SK-N-SH (cell line): ENCODE measurements around the gene KSR2. TPM values are rescaled to one million over a fixed set of nuclear protein-coding genes. Genes with fewer than 3 reads are reported as not detected.

Source experiments
- CTCF ChIA-PET: fragments of 300-600, 350-600 bp; formaldehyde crosslinking; extraction: SDS; loops from one replicate; lab custom pipeline; 2021; lab: Yijun Ruan, JAX
- POLR2A ChIA-PET: fragments of 350-600 bp; sonication (Branson Sonifier 250); formaldehyde crosslinking; extraction: SDS; loops from one replicate; lab custom pipeline; 2020; ENCODE audit warnings: antibody characterized with exemption, inconsistent platforms; lab: Yijun Ruan, JAX
- DNase-seq: peaks from one replicate; pipeline ENCODE4 v3.0.0; 2012
- H2AFZ ChIP-seq: fragments of 200-600 bp; sonication (generic); 2 replicates; pipeline ENCODE4 v1.8.1; 2016; ENCODE audit warnings: antibody characterized with exemption, mild to moderate bottlenecking, low read depth
- H3F3A ChIP-seq: fragments of 200-600 bp; sonication (generic); replicated peaks from 2 replicates; pipeline ENCODE3; 2016; ENCODE audit warnings: antibody characterized with exemption, mild to moderate bottlenecking; ENCODE audit not compliant: insufficient read depth
- H3K27ac ChIP-seq, 2 experiments: fragments of 200-500 bp in 1 of 2; fragments of 200-600 bp in 1 of 2; sonication (Bioruptor generic) in 1 of 2; sonication (generic), shearing (Covaris generic) in 1 of 2; 2 replicates each; pipeline versions ENCODE4 v1.5.1 to v1.6.1; 2014 to 2016; ENCODE audit warnings: low read depth in 2 of 2, inconsistent platforms in 1 of 2, low read length in 1 of 2, mild to moderate bottlenecking in 1 of 2, mixed read lengths in 1 of 2
- H3K27me3 ChIP-seq: fragments of 200-600 bp; sonication (generic), shearing (Covaris generic); 2 replicates; pipeline ENCODE4 v1.6.1; 2016; ENCODE audit warnings: mixed run types; ENCODE audit not compliant: insufficient read depth
- H3K36me3 ChIP-seq, 2 experiments: fragments of 200-500 bp in 1 of 2; fragments of 200-600 bp in 1 of 2; sonication (Bioruptor generic) in 1 of 2; sonication (generic) in 1 of 2; replicated peaks in 1 of 2; 2 replicates each; pipeline versions ENCODE3 to v1.5.1; 2014 to 2016; ENCODE audit warnings: low read length in 1 of 2, mild to moderate bottlenecking in 1 of 2; ENCODE audit not compliant: insufficient read depth in 2 of 2, control insufficient read depth in 1 of 2
- H3K4me1 ChIP-seq, 2 experiments: fragments of 200-500 bp in 1 of 2; fragments of 200-600 bp in 1 of 2; sonication (Bioruptor generic) in 1 of 2; sonication (generic), shearing (Covaris generic) in 1 of 2; 2 replicates each; pipeline versions ENCODE4 v1.5.1 to v1.6.1; 2014 to 2016; ENCODE audit warnings: low read depth in 1 of 2, low read length in 1 of 2, mixed run types in 1 of 2; ENCODE audit not compliant: insufficient read depth in 2 of 2, control insufficient read depth in 1 of 2
- H3K4me2 ChIP-seq: fragments of 200-600 bp; sonication (generic), shearing (Covaris generic); 2 replicates; pipeline ENCODE4 v1.6.1; 2017; ENCODE audit warnings: mixed run types
- H3K4me3 ChIP-seq, 2 experiments: fragments of 200-500 bp in 1 of 2; fragments of 200-600 bp in 1 of 2; sonication (Bioruptor generic) in 1 of 2; sonication (generic), shearing (Covaris generic) in 1 of 2; 2 replicates each; pipeline versions ENCODE4 v1.5.1 to v1.8.1; 2014 to 2016; ENCODE audit warnings: low read depth in 2 of 2, inconsistent platforms in 1 of 2, low read length in 1 of 2, mild to moderate bottlenecking in 1 of 2, mixed read lengths in 1 of 2, moderate library complexity in 1 of 2
- H3K79me2 ChIP-seq: fragments of 200-600 bp; sonication (generic); 2 replicates; pipeline ENCODE4 v1.8.1; 2017; ENCODE audit warnings: mild to moderate bottlenecking; ENCODE audit not compliant: insufficient read depth
- H3K9ac ChIP-seq: fragments of 200-600 bp; sonication (generic); 2 replicates; pipeline ENCODE4 v1.6.1; 2017; ENCODE audit warnings: mixed run types
- H3K9me2 ChIP-seq: fragments of 200-600 bp; sonication (generic); 2 replicates; pipeline ENCODE4 v1.6.1; 2017; ENCODE audit warnings: mixed run types
- H3K9me3 ChIP-seq: fragments of 200-600 bp; sonication (generic); 2 replicates; pipeline ENCODE4 v1.6.1; 2017; ENCODE audit warnings: mixed run types, mild to moderate bottlenecking, moderate library complexity
- H4K20me1 ChIP-seq: fragments of 200-600 bp; sonication (generic); 2 replicates; pipeline ENCODE4 v1.6.1; 2017; ENCODE audit warnings: mild to moderate bottlenecking, mixed run types; ENCODE audit not compliant: insufficient read depth
- ELF1 ChIP-seq: IDR thresholded peaks from 2 replicates; pipeline ENCODE4 v1.4.0; 2012
- EP300 ChIP-seq, 2 experiments: IDR thresholded peaks; 2 replicates each; pipeline versions ENCODE4 v1.4.0 to v1.6.1; 2012; ENCODE audit warnings: borderline replicate concordance in 1 of 2, low read depth in 1 of 2, low read length in 1 of 2
- EZH2phosphoT487 ChIP-seq: fragments of 200-600 bp; sonication (generic); IDR thresholded peaks from 2 replicates; pipeline ENCODE4 v1.6.1; 2017; ENCODE audit warnings: low read depth, mixed run types, mild to moderate bottlenecking, antibody characterized with exemption, moderate library complexity, borderline replicate concordance
- FOXM1 ChIP-seq: IDR thresholded peaks from 2 replicates; pipeline ENCODE4 v1.4.0; 2012; ENCODE audit warnings: low read depth, mild to moderate bottlenecking
- JUND ChIP-seq: IDR thresholded peaks from 2 replicates; pipeline ENCODE4 v1.4.0; 2012
- MEF2A ChIP-seq: IDR thresholded peaks from 2 replicates; pipeline ENCODE4 v1.4.0; 2012; ENCODE audit warnings: low read depth, borderline replicate concordance
- MXI1 ChIP-seq: IDR thresholded peaks from 2 replicates; pipeline ENCODE4 v1.6.1; 2012; ENCODE audit warnings: mild to moderate bottlenecking, low read depth, low read length, improper control_type of control experiment
- NFIC ChIP-seq: IDR thresholded peaks from 2 replicates; pipeline ENCODE4 v1.4.0; 2012; ENCODE audit warnings: borderline replicate concordance
- RCOR1 ChIP-seq: fragments of 150-350 bp; IDR thresholded peaks from 2 replicates; pipeline ENCODE4 v1.6.1; 2017; ENCODE audit warnings: antibody characterized with exemption, low read length
- RFX5 ChIP-seq: IDR thresholded peaks from 2 replicates; pipeline ENCODE4 v1.6.1; 2012; ENCODE audit warnings: mild to moderate bottlenecking, improper control_type of control experiment, low read length
- RXRA ChIP-seq: IDR thresholded peaks from 2 replicates; pipeline ENCODE4 v1.4.0; 2012; ENCODE audit warnings: low read depth, mild to moderate bottlenecking, borderline replicate concordance
- SMC3 ChIP-seq: IDR thresholded peaks from 2 replicates; pipeline ENCODE4 v1.6.1; 2012; ENCODE audit warnings: low read depth, low read length, improper control_type of control experiment
- TCF12 ChIP-seq: IDR thresholded peaks from 2 replicates; pipeline ENCODE4 v1.4.0; 2012
- YY1 ChIP-seq: IDR thresholded peaks from 2 replicates; pipeline ENCODE4 v1.4.0; 2012; ENCODE audit warnings: low read depth, mild to moderate bottlenecking
- WGBS: methylation state at CpG from one replicate; pipeline ENCODE4 v1.1.6; 2017; ENCODE audit warnings: low lambda C conversion rate; 5-methylcytosine and 5-hydroxymethylcytosine counted together
- polyA plus RNA-seq, 3 experiments: library from polyadenylated mRNA; depleted of rRNA; stranded (reverse); fragments of >200 nt; gene quantifications; 2 replicates each; pipeline ENCODE4 v1.2.3, GENCODE V29; 2012
- TF ChIP-seq, protein P1 (sequence below): IDR thresholded peaks from 2 replicates; pipeline ENCODE4 v1.4.0; 2012; ENCODE audit warnings: low read depth, borderline replicate concordance
- TF ChIP-seq, protein P2 (sequence below): fragments of 150-350 bp; IDR thresholded peaks from 2 replicates; pipeline ENCODE4 v1.6.1; 2017; ENCODE audit warnings: antibody characterized with exemption, low read length, low read depth, borderline replicate concordance

The KSR2 gene
- polyA plus RNA-seq, 1 of the 3 experiments (the other 2 are of a cell fraction) = 0.12 TPM

DNA sequence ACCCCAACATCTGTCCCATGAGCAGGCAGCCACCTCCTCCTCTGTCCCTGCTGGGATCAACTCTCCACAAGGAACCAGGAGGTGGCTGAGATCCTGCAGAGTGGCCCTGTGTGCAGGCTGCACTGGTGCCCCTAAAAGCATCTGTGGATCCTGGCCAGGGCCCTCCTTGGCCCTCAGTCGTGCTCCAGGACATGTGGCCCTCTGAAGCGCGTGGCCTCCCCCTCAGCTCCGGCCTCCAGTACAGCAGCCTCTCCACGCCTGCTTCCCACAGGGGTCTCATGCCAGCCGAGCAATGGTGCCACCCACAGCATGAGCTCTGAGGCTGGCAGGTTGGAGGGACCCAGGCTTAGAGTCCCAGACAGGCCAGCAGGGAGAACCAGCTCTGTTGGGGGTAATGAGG is 530.0 kb downstream of the KSR2 start:
- Histone ChIP-seq H3K79me2 (no peaks in the 10 kb centered on the region), H3K4me3 (peak overlapping the region in 1 of 2 experiments; percentile 32; a peak in 1 of 4 replicates), H3K4me2 (no peak overlapping the region), H3F3A (no peaks in the 10 kb centered on the region), H4K20me1 (no peaks in the 10 kb centered on the region), H3K9me2 (no peaks in the 10 kb centered on the region), H3K9me3 (no peaks in the 10 kb centered on the region), H3K36me3 (no peaks in the 10 kb centered on the region), H3K27ac (peak overlapping the region in 1 of 2 experiments; percentile 95; a peak in 2 of 4 replicates), H3K9ac (no peak overlapping the region), H3K27me3 (no peaks in the 10 kb centered on the region), H3K4me1 (peaks cover 0 to 44% of the 10 kb centered on the region in 2 experiments; a peak in 1 of 4 replicates), H2AFZ (no peak overlapping the region)
- CTCF ChIA-PET = interaction anchor here (0.9 to 6.8 kb wide), 5 partner anchors 9 to 398 kb away, joined by 3 to 53 read pairs (median 6); no protein-coding TSS in a partner anchor
- TF ChIP-seq, protein P1, sequence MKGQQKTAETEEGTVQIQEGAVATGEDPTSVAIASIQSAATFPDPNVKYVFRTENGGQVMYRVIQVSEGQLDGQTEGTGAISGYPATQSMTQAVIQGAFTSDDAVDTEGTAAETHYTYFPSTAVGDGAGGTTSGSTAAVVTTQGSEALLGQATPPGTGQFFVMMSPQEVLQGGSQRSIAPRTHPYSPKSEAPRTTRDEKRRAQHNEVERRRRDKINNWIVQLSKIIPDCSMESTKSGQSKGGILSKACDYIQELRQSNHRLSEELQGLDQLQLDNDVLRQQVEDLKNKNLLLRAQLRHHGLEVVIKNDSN = no peak
- TF ChIP-seq EZH2phosphoT487 = no peak
- no peak for TF ChIP-seq TCF12
- peak; percentile 30 for DNase-seq
- 67% methylated on average over 6 of the region's 6 CpGs for WGBS
- POLR2A ChIA-PET = interaction anchor here (1.3 to 1.4 kb wide), 2 partner anchors 12 to 53 kb away, joined by 3 to 5 read pairs; no protein-coding TSS in a partner anchor

DNA sequence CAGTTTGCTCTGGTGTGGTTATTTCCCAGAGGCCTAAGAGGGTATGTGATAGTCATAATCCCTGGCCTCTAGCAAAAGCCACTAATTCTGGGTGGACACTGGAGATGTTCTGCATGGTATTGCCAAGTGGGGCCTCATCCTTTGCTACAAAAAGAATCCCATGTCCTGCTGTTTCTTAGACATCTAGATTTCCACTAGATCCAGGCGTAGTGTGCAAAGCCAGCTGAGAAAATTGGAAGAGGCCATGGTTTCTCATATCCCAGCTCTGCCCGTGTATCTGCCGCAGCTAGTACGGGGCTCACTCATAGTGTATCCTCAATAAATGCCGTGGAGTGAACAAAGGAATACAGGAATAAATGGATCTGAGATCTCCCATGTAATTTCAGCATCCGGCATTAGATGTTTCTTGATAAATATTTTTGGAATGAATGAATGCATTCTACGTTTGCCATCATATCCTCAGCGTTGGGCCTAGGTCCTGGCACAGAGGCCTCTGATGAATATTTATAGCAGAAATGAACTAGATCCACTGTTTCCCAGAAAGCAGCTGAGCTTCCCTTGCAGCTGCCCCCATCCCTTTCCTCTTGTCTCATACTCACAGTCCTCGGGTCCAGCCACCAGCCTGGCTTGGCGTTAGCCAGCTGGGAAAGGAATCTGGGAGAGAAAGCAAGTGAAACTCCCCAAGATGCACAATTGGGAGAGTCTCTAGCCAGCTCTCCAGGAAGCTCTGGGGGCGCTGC is 531.1 kb downstream of the KSR2 start:
- H3K4me2 ChIP-seq = no peak overlapping the region
- CTCF ChIA-PET = interaction anchor here (1.0 to 6.8 kb wide), 4 partner anchors 14 to 400 kb away, joined by 3 to 53 read pairs (median 9); no protein-coding TSS in a partner anchor
- H3K27me3 ChIP-seq = no peaks in the 10 kb centered on the region
- H3K9me2 ChIP-seq = no peaks in the 10 kb centered on the region
- WGBS = 58% methylated on average over 11 of the region's 11 CpGs
- no peaks in the 10 kb centered on the region for H3K36me3 ChIP-seq
- no peak overlapping the region for H2AFZ ChIP-seq
- POLR2A ChIA-PET = interaction anchor here (0.8 kb wide), 1 partner anchor 44 kb away, joined by 4 read pairs; no protein-coding TSS in a partner anchor
- peak overlapping the region in 1 of 2 experiments; percentile 95; a peak in 1 of 4 replicates for H3K27ac ChIP-seq
- H3K79me2 ChIP-seq = no peaks in the 10 kb centered on the region
- TF ChIP-seq YY1 (no peak), ELF1 (no peak), FOXM1 (no peak)
- TF ChIP-seq, protein P2, sequence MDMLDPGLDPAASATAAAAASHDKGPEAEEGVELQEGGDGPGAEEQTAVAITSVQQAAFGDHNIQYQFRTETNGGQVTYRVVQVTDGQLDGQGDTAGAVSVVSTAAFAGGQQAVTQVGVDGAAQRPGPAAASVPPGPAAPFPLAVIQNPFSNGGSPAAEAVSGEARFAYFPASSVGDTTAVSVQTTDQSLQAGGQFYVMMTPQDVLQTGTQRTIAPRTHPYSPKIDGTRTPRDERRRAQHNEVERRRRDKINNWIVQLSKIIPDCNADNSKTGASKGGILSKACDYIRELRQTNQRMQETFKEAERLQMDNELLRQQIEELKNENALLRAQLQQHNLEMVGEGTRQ = no peak
- no peaks in the 10 kb centered on the region for H3F3A ChIP-seq
- no peaks in the 10 kb centered on the region for H3K9me3 ChIP-seq
- H3K9ac ChIP-seq = no peak overlapping the region
- H4K20me1 ChIP-seq = no peaks in the 10 kb centered on the region
- no peak for DNase-seq
- peaks cover 0 to 44% of the 10 kb centered on the region in 2 experiments; a peak in 1 of 4 replicates for H3K4me1 ChIP-seq
- H3K4me3 ChIP-seq = no peak overlapping the region; a peak in 1 of 4 replicates

DNA sequence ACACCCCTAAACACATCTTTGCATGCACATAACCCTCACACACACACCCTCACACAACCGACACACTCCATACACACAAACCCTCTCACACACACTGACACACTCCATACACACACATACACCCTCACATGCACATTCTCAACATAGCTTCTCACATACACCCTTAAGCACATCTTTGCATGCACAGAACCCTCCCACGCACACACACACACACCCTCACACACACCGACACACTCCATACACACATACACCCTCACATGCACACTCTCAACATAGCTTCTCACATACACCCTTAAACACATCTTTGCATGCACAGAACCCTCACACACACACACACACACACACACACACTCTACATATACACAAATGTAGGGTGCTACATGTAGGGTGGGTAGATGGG is 534.9 kb downstream of the KSR2 start:
- WGBS = 59% methylated on average over 3 of the region's 3 CpGs
- no peaks in the 10 kb centered on the region for H3K27me3 ChIP-seq
- no peak overlapping the region for H2AFZ ChIP-seq
- ChIA-PET CTCF (no interaction called here), POLR2A (no interaction called here)
- H3K4me2 ChIP-seq = no peak overlapping the region
- DNase-seq = no peak
- no peak overlapping the region for H3K9ac ChIP-seq
- TF ChIP-seq NFIC (no peak), JUND (no peak), MXI1 (no peak), EP300 (IDR thresholded peaks at IDR 0.05; ENCODE audit: borderline replicate concordance in 1 of 2, low read depth in 1 of 2, low read length in 1 of 2) (no peak), RXRA (no peak), SMC3 (no peak), MEF2A (no peak), RCOR1 (no peak), RFX5 (no peak), ELF1 (no peak)
- TF ChIP-seq, protein P1 = no peak
- H3K36me3 ChIP-seq = no peaks in the 10 kb centered on the region
- no peak overlapping the region for H3K4me3 ChIP-seq
- H3K27ac ChIP-seq = no peak overlapping the region
- no peaks in the 10 kb centered on the region for H3K9me2 ChIP-seq
- no peaks in the 10 kb centered on the region for H3K79me2 ChIP-seq
- H3F3A ChIP-seq = no peaks in the 10 kb centered on the region
- no peaks in the 10 kb centered on the region for H3K9me3 ChIP-seq
- H4K20me1 ChIP-seq = no peaks in the 10 kb centered on the region
- peaks cover 0 to 24% of the 10 kb centered on the region in 2 experiments; a peak in 1 of 4 replicates for H3K4me1 ChIP-seq
